Measurements from ENCODE around the gene TMEM126B.
A peak's percentile ranks its signal among the peaks of the same experiment; 100 is the strongest.

DNA sequence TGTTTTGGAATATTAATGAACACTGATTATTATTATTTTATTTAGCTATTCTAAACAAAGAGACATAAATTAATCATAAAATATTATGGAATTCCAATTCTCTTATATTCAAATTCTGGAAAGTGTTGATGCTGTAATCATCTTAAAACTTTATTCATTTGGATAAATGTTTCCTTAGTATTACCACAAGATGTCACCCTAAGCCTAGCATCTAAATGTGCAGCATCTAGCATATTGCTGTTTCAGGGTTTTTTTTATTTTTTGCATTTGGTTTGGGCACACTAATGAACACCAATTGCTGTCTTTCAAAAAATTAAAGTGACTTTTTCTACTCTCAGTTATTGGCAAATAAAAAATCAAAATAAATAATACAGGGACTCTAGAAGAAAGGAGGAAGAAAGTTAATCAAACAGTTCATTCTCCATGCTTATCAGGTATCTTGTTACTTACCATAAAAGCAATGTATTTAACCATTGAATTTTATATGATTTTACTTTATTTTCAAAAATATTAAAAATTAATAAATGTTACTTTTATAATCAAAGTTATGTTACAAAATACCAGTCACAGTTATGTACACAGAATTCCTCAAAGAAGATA, 33.0 kb upstream of the TMEM126B start:
- TF ChIP-seq, protein P1, sequence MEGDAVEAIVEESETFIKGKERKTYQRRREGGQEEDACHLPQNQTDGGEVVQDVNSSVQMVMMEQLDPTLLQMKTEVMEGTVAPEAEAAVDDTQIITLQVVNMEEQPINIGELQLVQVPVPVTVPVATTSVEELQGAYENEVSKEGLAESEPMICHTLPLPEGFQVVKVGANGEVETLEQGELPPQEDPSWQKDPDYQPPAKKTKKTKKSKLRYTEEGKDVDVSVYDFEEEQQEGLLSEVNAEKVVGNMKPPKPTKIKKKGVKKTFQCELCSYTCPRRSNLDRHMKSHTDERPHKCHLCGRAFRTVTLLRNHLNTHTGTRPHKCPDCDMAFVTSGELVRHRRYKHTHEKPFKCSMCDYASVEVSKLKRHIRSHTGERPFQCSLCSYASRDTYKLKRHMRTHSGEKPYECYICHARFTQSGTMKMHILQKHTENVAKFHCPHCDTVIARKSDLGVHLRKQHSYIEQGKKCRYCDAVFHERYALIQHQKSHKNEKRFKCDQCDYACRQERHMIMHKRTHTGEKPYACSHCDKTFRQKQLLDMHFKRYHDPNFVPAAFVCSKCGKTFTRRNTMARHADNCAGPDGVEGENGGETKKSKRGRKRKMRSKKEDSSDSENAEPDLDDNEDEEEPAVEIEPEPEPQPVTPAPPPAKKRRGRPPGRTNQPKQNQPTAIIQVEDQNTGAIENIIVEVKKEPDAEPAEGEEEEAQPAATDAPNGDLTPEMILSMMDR (IDR thresholded peaks at IDR 0.05): peak in 3 of 7 experiments; percentile 52 to 55 (median 52)
- TF ChIP-seq POLR2AphosphoS5 (IDR thresholded peaks at IDR 0.05) (no peak), POLR2A (IDR thresholded peaks at IDR 0.05) (no peak), EP300 (IDR thresholded peaks at IDR 0.05) (no peak)

Data from stomach (tissue), 4 donors.